IPS-18a (cell line): ENCODE results near the gene CCDC141.

Source experiments
- H3K27ac ChIP-seq: one replicate; pipeline ENCODE4 v1.5.1; 2013; ENCODE audit warnings: low read length
- H3K27me3 ChIP-seq: one replicate; pipeline ENCODE4 v1.6.1; 2013; ENCODE audit warnings: mild to moderate bottlenecking, low read length; ENCODE audit not compliant: control insufficient read depth, insufficient read depth
- H3K36me3 ChIP-seq: one replicate; pipeline ENCODE4 v1.6.1; 2013; ENCODE audit warnings: low read depth, low read length; ENCODE audit not compliant: control insufficient read depth
- H3K4me1 ChIP-seq: one replicate; pipeline ENCODE4 v1.6.1; 2013; ENCODE audit warnings: low read depth, low read length; ENCODE audit not compliant: control insufficient read depth
- H3K4me3 ChIP-seq: one replicate; pipeline ENCODE4 v1.5.1; 2013; ENCODE audit warnings: low read length
- H3K9ac ChIP-seq: one replicate; pipeline ENCODE4 v1.6.1; 2013; ENCODE audit warnings: mild to moderate bottlenecking, low read length, moderate library complexity
- H3K9me3 ChIP-seq: one replicate; pipeline ENCODE4 v1.6.1; 2013; ENCODE audit warnings: low read depth, low read length; ENCODE audit not compliant: control insufficient read depth

The CCDC141 gene

GRCh38 chr2:178954049-178954448 lies 95.9 kb downstream of the CCDC141 start:
- Histone ChIP-seq H3K4me1 (no peaks in the 10 kb centered on the region), H3K4me3 (no peak overlapping the region), H3K9me3 (no peaks in the 10 kb centered on the region), H3K27ac (no peak overlapping the region), H3K27me3 (no peaks in the 10 kb centered on the region), H3K36me3 (no peaks in the 10 kb centered on the region), H3K9ac (no peak overlapping the region)

DNA sequence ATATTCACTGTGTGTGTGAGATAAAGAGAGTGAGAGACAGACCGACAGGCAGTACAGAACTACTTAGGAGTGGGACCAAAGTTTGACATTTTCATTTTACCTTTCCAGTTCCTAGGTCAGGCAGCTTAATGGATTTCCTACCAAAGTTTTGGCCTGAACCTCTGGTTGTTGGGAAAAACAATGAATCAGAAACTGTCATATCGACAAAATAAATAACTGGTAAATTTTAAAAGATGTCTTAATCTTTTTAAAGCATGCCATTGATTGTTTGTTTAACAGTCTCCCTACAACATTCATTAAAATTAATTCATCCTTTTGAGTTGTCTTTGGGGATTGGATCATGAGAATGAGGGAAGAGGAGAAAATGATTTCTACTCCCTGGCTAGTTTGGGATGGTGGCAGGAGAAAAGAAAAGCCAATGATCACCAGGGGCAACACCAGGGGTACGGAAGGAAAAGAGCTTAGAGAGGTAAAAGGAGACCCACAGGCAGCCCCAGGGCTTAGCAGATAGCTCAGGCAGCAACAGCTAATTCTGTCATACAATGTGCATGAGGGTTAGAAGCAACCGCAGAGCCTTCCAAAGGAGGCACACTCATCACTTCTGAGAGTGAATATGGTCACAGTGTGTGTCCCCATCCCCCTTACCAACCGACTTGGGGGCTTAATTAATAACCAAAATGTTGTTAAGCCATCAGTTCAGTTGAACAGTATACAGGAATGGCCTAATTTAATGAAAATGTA lies 98.5 kb downstream of the CCDC141 start:
- no peaks in the 10 kb centered on the region for H3K27me3 ChIP-seq
- no peak overlapping the region for H3K4me3 ChIP-seq
- no peaks in the 10 kb centered on the region for H3K36me3 ChIP-seq
- H3K27ac ChIP-seq, result no peak overlapping the region
- H3K9me3 ChIP-seq, result no peaks in the 10 kb centered on the region
- no peak overlapping the region for H3K9ac ChIP-seq
- H3K4me1 ChIP-seq, result no peaks in the 10 kb centered on the region

DNA sequence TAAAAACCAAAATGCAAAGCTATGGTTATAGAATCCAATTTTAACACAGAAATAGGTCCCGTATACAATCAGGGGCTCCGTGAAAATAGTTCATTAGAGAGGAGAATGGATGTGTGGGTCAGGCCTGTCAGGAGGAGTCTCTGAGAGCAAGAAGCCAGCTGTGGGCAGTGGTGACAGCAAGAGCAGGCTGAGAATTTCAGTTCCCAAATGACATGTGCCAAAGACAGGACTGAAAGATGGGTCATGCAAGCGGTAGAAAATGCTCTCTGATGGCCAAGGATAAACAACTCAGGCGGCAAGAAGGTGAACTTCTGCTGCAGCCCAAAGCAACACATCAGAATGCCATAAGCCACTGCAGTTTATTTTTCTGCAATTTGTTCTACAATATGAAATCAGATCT lies 100.4 kb downstream of the CCDC141 start:
- H3K27me3 ChIP-seq, result no peaks in the 10 kb centered on the region
- no peaks in the 10 kb centered on the region for H3K36me3 ChIP-seq
- H3K9ac ChIP-seq, result no peak overlapping the region
- H3K9me3 ChIP-seq, result no peaks in the 10 kb centered on the region
- H3K4me3 ChIP-seq, result no peak overlapping the region
- no peaks in the 10 kb centered on the region for H3K4me1 ChIP-seq
- H3K27ac ChIP-seq, result no peak overlapping the region

DNA sequence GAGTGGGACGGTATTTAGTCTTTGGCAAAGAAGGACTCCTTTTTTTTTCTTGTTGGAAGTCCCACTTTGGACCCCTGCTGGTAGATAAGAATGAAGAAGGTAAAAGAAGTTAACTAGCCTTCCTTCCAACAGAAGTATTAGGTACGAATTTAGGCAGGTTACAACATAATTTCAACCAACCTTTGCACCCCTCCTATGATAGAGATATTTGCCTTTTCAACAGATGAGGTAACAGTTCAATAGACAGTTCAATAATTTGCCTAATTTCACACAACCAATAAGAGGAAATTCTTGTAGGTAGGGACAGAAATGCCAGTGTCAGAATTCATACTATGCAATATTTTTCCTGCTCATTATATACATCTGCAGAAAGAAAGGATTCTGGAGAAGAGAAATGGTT lies 100.8 kb downstream of the CCDC141 start:
- Histone ChIP-seq H3K27ac (no peak overlapping the region), H3K9ac (no peak overlapping the region), H3K9me3 (no peaks in the 10 kb centered on the region), H3K27me3 (no peaks in the 10 kb centered on the region), H3K4me3 (no peak overlapping the region), H3K4me1 (no peaks in the 10 kb centered on the region), H3K36me3 (no peaks in the 10 kb centered on the region)

- Histone ChIP-seq H3K27ac (no peak overlapping the region), H3K9me3 (no peaks in the 10 kb centered on the region), H3K9ac (no peak overlapping the region), H3K36me3 (no peaks in the 10 kb centered on the region), H3K4me3 (no peak overlapping the region), H3K27me3 (no peaks in the 10 kb centered on the region), H3K4me1 (no peaks in the 10 kb centered on the region)
Observed at GRCh38 chr2:178947006-178947405, 102.9 kb downstream of the CCDC141 start.

DNA sequence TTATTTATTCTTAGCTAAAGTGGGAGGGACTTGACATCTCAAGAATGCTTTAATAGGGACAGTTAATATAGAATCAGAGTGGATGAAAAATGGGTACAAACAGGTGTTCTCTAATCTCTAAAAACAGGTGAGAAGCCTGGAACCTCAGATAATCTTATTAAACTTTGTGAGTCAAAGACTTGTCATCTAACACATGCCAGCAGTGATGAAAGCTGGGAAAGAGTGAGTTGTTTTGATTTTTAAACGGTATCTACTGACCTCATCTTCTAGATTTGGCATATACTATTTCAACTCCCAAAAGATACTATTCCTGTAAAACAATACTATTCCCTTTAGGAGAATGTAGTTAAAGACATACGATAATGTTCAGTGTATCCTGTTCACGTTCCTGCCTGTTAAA lies 103.4 kb downstream of the CCDC141 start:
- Histone ChIP-seq H3K36me3 (no peaks in the 10 kb centered on the region), H3K9me3 (no peaks in the 10 kb centered on the region), H3K27ac (no peak overlapping the region), H3K4me3 (no peak overlapping the region), H3K4me1 (no peaks in the 10 kb centered on the region), H3K9ac (no peak overlapping the region), H3K27me3 (no peaks in the 10 kb centered on the region)

GRCh38 chr2:178943745-178944144 lies 106.2 kb downstream of the CCDC141 start:
- H3K27me3 ChIP-seq, result no peaks in the 10 kb centered on the region
- H3K4me1 ChIP-seq, result no peaks in the 10 kb centered on the region
- no peaks in the 10 kb centered on the region for H3K9me3 ChIP-seq
- no peak overlapping the region for H3K9ac ChIP-seq
- H3K36me3 ChIP-seq, result no peaks in the 10 kb centered on the region
- H3K4me3 ChIP-seq, result no peak overlapping the region
- H3K27ac ChIP-seq, result no peak overlapping the region

DNA sequence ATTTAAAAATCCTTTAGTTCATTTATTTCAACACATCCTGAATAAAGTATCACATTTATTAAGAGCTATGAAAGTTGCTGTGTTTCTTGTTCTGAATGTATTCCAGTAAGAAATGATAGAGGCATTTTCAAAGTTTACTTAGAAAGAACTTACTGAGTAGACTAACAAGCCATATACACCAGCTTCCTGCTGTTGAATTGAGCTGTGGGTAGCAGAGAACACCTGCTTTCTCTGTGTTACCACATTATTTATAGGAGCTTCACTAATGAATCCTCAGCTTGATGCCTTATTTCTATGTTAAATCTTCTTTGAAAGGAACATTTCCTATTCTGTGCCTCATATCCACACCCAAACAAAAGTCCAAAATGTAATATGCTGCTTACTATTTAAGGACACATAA lies 115.4 kb downstream of the CCDC141 start:
- Histone ChIP-seq H3K9ac (no peak overlapping the region), H3K27ac (no peak overlapping the region), H3K27me3 (no peaks in the 10 kb centered on the region), H3K9me3 (peaks cover 3% of the 10 kb centered on the region), H3K36me3 (no peaks in the 10 kb centered on the region), H3K4me3 (no peak overlapping the region), H3K4me1 (no peaks in the 10 kb centered on the region)

GRCh38 chr2:178933493-178933892 lies 116.4 kb downstream of the CCDC141 start:
- H3K27me3 ChIP-seq, result no peaks in the 10 kb centered on the region
- no peak overlapping the region for H3K27ac ChIP-seq
- H3K4me1 ChIP-seq, result no peaks in the 10 kb centered on the region
- no peak overlapping the region for H3K9ac ChIP-seq
- peaks cover 3% of the 10 kb centered on the region for H3K9me3 ChIP-seq
- H3K36me3 ChIP-seq, result no peaks in the 10 kb centered on the region
- H3K4me3 ChIP-seq, result no peak overlapping the region

DNA sequence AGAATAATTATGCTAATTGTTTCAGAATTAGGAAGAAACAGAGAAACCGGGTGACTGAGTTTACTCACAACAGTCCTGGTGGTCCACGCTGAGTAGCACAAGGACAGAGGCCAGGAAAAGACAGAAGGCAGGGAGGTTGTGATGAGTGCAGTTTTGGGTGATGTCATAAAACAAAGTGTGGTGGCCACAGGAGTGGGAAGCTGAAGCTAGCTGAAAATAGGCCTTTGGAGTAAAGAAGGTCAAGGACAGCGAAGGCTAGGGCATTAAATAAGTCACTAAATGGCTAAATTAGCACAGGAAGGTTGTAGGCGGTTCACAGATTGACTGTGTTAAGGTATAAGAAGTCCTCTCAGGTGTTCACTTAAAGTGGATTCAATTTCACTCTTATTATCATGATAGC lies 121.9 kb downstream of the CCDC141 start:
- Histone ChIP-seq H3K9ac (no peak overlapping the region), H3K27ac (no peak overlapping the region), H3K9me3 (peaks cover 3% of the 10 kb centered on the region), H3K4me3 (no peak overlapping the region), H3K4me1 (no peaks in the 10 kb centered on the region), H3K36me3 (no peaks in the 10 kb centered on the region), H3K27me3 (no peaks in the 10 kb centered on the region)

DNA sequence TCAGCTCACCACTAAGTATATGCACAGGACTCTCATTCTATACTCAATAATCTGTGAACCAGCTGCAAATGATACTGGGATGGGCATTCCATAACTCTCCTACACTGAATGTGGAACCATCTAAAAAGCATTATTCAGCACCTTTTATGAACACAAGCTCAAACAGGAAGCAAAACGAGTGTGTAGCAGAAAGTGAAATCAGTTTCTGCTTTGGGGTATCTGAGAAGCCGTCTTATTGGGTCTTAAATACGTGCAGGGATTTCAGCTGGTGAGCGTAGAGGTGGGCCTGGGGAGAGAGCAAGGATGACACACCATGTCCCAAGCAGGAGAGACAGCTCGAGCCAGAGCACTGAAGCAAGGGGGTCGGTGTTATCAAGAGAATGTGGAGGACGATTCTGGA lies 122.8 kb downstream of the CCDC141 start:
- H3K9ac ChIP-seq, result no peak overlapping the region
- no peaks in the 10 kb centered on the region for H3K4me1 ChIP-seq
- H3K4me3 ChIP-seq, result no peak overlapping the region
- H3K9me3 ChIP-seq, result peaks cover 3% of the 10 kb centered on the region
- no peaks in the 10 kb centered on the region for H3K36me3 ChIP-seq
- H3K27me3 ChIP-seq, result no peaks in the 10 kb centered on the region
- no peak overlapping the region for H3K27ac ChIP-seq

DNA sequence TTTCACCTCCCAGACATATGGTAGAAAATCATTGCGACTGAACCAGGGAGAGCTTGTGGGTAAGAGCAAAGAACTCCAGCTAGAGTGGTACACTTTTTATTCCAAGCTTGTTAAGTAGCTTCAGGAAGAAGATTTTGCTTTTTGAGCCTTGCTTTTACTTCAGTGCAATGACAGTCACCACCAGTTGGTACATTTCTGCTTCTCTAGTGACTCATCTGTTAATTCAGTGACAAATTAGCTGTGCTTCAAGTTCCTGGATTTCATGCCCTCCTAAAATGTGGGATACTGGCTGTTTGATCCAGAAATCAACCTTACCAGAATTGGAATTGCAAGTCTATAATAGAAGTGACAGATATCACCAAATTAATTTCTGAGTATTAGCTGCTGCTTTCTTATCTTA lies 125.1 kb downstream of the CCDC141 start:
- H3K4me1 ChIP-seq, result no peaks in the 10 kb centered on the region
- no peaks in the 10 kb centered on the region for H3K36me3 ChIP-seq
- H3K9me3 ChIP-seq, result no peaks in the 10 kb centered on the region
- no peak overlapping the region for H3K9ac ChIP-seq
- H3K27ac ChIP-seq, result no peak overlapping the region
- no peak overlapping the region for H3K4me3 ChIP-seq
- no peaks in the 10 kb centered on the region for H3K27me3 ChIP-seq
